ENCODE results near the gene LLGL1. TPM values are rescaled to one million over a fixed set of nuclear protein-coding genes. Genes with fewer than 3 reads are reported as not detected.
A peak's percentile ranks its signal among the peaks of the same experiment; 100 is the strongest.

The LLGL1 gene
- total and polyA plus RNA-seq, 8 donors: 3.4 to 8.4 (median 5.0) TPM

- Histone ChIP-seq H3K9me3 (no peaks in the 10 kb centered on the region), H3K4me3 (no peak overlapping the region), H3K36me3 (peaks cover 8 to 50% (median 41%) of the 10 kb centered on the region in 3 donors), H3K4me1 (peaks cover 0 to 18% (median 16%) of the 10 kb centered on the region in 3 donors), H3K27ac (no peak overlapping the region), H3K27me3 (no peaks in the 10 kb centered on the region)
- ATAC-seq (no peak), FAIRE-seq (no peak), DNase-seq (no peak)
- intact Hi-C loops (cut with DNase I): no loop called here
- TF ChIP-seq CTCF (IDR thresholded peaks at IDR 0.05): no peak
- WGBS, 2 donors: 91 to 95% methylated on average over 27 of the region's 27 CpGs
Measured at GRCh38 chr17:18253947-18254821, 28.7 kb downstream of the LLGL1 start.

- 95% methylated on average over 8 of the region's 8 CpGs for WGBS, 2 donors
- intact Hi-C loops (cut with DNase I): no loop called here
- no peak for TF ChIP-seq CTCF (IDR thresholded peaks at IDR 0.05)
- FAIRE-seq (no peak), DNase-seq (no peak), ATAC-seq (no peak)
- Histone ChIP-seq H3K9me3 (no peaks in the 10 kb centered on the region), H3K4me3 (no peak overlapping the region), H3K36me3 (peaks cover 8 to 47% (median 41%) of the 10 kb centered on the region in 3 donors), H3K4me1 (peaks cover 6 to 23% (median 18%) of the 10 kb centered on the region in 3 donors), H3K27ac (no peak overlapping the region), H3K27me3 (no peaks in the 10 kb centered on the region)
Measured at GRCh38 chr17:18254888-18255649, 29.6 kb downstream of the LLGL1 start.

GRCh38 chr17:18256351-18256750, 30.9 kb downstream of the LLGL1 start:
- no peak for ATAC-seq
- Histone ChIP-seq H3K27me3 (no peaks in the 10 kb centered on the region), H3K4me3 (peak overlapping the region in 1 of 4 donors; percentile 99), H3K27ac (peak overlapping the region; percentile 49 to 93 (median 68)), H3K9me3 (no peaks in the 10 kb centered on the region), H3K4me1 (peaks cover 7 to 24% (median 18%) of the 10 kb centered on the region in 3 donors), H3K36me3 (peaks cover 5 to 35% (median 34%) of the 10 kb centered on the region in 3 donors)
- 57 to 72% methylated on average over 11 of the region's 11 CpGs for WGBS, 2 donors
- DNase-seq: peak in 1 of 6 donors; percentile 35
- no peak for TF ChIP-seq CTCF (IDR thresholded peaks at IDR 0.05)
- intact Hi-C loops (cut with DNase I): no loop called here
- FAIRE-seq: no peak

- H3K9me3 ChIP-seq: no peaks in the 10 kb centered on the region
- H3K36me3 ChIP-seq: peaks cover 5 to 31% (median 30%) of the 10 kb centered on the region in 3 donors
- FAIRE-seq (no peak), DNase-seq (peak in 1 of 6 donors; percentile 36), ATAC-seq (no peak)
- TF ChIP-seq CTCF (IDR thresholded peaks at IDR 0.05): no peak
- H3K4me3 ChIP-seq: peak overlapping the region in 2 of 4 donors; percentile 67 to 99
- WGBS, 2 donors: 38 to 52% methylated on average over 7 of the region's 7 CpGs
- H3K4me1 ChIP-seq: peaks cover 11 to 28% (median 20%) of the 10 kb centered on the region in 3 donors
- no peaks in the 10 kb centered on the region for H3K27me3 ChIP-seq
- intact Hi-C loops (cut with DNase I): no loop called here
- peak overlapping the region; percentile 49 to 93 (median 68) for H3K27ac ChIP-seq
Measured at GRCh38 chr17:18256776-18257175, 31.3 kb downstream of the LLGL1 start.

Data from pancreas (tissue), 10 donors.